A549 treated with GW870086 at 1 μM for 4 hours (cell line): ENCODE data around the gene MMP25. TPM values are rescaled to one million over a fixed set of nuclear protein-coding genes. Genes with fewer than 3 reads are reported as not detected.

Experiments used
- total RNA-seq: library from RNA; stranded (reverse); fragments of 200-300 nt; extraction: Qiagen RNA extraction; gene quantifications from 5 replicates; pipeline ENCODE4 v1.2.3, GENCODE V29; 2022; ENCODE audit warnings: low read depth

MMP25 gene, protein sequence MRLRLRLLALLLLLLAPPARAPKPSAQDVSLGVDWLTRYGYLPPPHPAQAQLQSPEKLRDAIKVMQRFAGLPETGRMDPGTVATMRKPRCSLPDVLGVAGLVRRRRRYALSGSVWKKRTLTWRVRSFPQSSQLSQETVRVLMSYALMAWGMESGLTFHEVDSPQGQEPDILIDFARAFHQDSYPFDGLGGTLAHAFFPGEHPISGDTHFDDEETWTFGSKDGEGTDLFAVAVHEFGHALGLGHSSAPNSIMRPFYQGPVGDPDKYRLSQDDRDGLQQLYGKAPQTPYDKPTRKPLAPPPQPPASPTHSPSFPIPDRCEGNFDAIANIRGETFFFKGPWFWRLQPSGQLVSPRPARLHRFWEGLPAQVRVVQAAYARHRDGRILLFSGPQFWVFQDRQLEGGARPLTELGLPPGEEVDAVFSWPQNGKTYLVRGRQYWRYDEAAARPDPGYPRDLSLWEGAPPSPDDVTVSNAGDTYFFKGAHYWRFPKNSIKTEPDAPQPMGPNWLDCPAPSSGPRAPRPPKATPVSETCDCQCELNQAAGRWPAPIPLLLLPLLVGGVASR
- 0.81 to 1.2 TPM (median 0.90 TPM) in 5 replicates for total RNA-seq

DNA sequence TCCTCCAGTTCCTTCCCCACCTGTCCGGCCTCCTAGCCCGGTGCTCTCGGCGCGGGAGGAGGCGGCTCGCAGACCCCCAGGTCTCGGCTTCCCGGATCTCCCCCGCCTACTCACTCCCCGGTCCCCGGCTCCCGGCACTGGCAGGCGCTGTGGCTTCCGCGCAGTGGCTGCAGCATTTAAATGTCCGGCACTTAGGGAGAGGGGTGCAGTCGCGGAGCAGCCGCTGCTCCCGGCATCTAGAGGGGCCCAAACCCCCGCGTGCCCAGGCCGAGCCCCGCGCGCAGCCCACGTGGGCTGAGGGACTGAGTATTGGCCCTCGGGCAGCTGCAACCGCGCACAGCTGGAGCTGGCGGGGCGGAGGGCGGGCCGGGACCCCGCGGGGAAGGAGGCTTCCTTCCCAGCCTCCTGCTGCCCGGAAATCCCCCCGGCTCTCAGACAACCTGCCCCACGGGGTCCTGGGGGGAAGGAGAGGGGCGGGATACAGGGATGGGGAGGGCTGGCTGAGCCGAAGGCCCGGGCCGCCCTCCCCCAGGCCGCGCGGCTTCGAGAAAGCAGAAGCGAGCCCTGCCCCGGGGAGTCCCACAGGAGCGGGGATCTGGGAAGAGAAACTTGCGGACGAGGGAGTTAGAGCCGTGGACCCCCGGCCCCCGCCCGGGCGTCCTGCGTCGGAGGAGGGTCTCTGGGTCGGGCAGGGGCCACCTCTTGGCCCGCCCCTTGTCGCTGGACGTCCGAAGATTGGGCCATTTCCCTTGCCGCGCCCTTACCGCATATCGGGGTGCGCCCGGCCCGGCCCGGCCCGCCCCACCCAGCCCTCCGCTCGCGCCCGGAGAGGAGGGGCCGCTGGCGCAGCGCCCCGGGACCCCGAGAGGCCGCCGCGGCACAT, at the start of gene MMP25:
Gene MMP25 (plus strand): TSS at position 804 of the 883 bp plus-strand sequence. CDS start 357 bp downstream, outside the sequence.

DNA sequence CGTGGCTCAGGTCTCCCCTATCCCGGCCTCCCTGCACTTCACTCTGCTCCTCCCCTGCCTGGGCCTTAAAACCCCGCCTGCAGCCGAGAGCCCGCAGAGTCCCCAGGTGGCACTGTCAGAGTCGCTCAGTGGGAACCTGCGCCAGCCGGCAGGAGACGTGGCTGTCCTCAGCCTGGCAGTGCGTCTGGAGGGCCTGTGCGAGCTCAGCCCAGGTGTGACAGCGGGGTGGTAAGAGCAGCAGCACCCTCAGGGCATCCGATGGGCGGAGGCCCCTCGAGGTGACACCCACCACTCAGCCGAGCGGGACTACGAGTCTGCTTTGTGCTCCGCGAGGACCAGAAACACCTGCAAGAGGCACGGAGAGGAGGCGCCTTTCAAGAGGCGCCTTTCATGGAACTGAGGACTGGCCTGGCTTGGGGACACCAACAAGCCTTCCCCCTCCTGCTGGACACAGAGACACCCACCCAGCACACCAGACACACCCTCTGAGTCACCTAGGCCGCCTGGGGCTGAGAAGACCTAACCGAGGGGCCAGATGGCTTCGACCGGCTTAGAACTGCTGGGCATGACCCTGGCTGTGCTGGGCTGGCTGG, 33.4 kb upstream of the MMP25 start, which contains the start of gene CLDN9:
Gene CLDN9 (plus strand): TSS at position 96 of the 593 bp plus-strand sequence. CDS start 440 bp downstream, at position 536.

GRCh38 chr16:3017794-3018506, 28.4 kb upstream of the MMP25 start, which contains the start of gene CLDN6:
Gene CLDN6, minus strand, starts transcription at chr16:3018183. Its CDS starts 2,162 bp downstream, at chr16:3016021.

GRCh38 chr16:3020247-3020603, 26.1 kb upstream of the MMP25 start, which contains the start of gene TNFRSF12A:
Gene TNFRSF12A, plus strand, starts transcription at chr16:3020368. Its CDS starts 30 bp downstream, at chr16:3020398.

GRCh38 chr16:3023669-3024478, 22.5 kb upstream of the MMP25 start, which contains the start of the genes HCFC1R1 and THOC6:
Gene HCFC1R1, minus strand, starts transcription at chr16:3023942. Its CDS starts 1 bp downstream, at chr16:3023941.
Gene THOC6, plus strand, starts transcription at chr16:3024035. Its CDS starts 292 bp downstream, at chr16:3024327.

GRCh38 chr16:3036726-3037315, 9.5 kb upstream of the MMP25 start, which contains the start of gene BICDL2:
Gene BICDL2, minus strand, starts transcription at chr16:3036944. Its CDS starts 1,448 bp downstream, at chr16:3035496.

GRCh38 chr16:3065069-3065741, 18.8 kb downstream of the MMP25 start, which contains the start of gene IL32:
Gene IL32, plus strand, starts transcription at chr16:3065640. Its CDS starts 172 bp downstream, at chr16:3065812.

DNA sequence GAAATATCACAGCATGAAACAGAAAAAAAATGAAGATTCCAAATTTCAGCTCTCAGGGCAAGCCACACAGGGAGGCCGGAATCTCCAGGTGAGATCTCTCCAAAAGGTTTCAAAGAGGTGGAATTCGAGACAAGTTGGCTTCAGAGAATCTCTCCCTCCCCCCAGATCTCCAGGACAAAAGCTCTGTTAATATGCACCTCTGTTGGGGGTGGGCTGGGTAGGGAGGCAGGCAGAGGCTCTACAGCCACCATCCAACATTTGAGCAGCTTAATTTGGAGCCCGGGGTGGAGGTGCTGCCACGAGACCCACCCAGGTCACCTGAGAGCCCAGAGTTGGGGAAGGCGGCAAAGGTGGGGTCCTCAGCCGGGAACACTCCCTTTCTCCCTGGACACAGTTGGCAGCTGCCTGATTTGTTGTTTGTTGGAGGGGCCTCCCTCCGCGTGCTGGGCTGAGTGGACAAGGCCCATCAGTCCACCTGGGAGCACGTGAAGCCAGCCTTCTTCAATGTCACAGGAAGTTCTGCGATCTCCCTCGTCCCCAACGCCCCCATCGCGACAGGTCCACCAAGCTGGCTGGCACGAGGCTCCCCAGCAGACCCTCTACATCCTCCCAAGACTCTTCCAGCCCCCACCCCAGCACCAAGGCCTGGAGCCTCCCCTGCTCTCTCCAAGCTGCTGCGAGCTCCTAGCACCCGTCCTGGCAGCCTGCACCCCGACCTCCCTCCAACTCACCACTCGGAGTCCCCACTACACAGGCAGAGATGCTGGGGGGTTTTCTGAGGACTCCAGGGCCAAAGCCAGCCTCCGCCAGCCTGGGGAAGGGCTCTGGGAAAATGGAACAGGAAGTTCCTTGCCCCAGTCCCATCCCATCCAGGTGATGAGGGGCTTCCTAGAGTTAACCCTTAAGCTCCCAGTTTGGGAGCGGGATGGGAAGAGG, 52.4 kb downstream of the MMP25 start, which contains the start of gene ZSCAN10:
Gene ZSCAN10 (minus strand): TSS at position 836 of the 936 bp plus-strand sequence. CDS start 6,357 bp downstream, outside the sequence.

Other genes starting within 250 kb of the MMP25 start
- not detected in 5 replicates for gene PRSS41, start 248.1 kb upstream of the MMP25 start, total RNA-seq
- 0.15 TPM in 1 of 5 replicates, not detected in the others for gene PRSS21, start 229.3 kb upstream of the MMP25 start, total RNA-seq
- 0.61 to 1.3 TPM (median 1.00 TPM) in 5 replicates for gene ZG16B, start 216.3 kb upstream of the MMP25 start, total RNA-seq
- 0.39 to 1.4 TPM (median 1.3 TPM) in 5 replicates for gene PRSS22, start 188.4 kb upstream of the MMP25 start, total RNA-seq
- gene FLYWCH2, start 163.3 kb upstream of the MMP25 start, total RNA-seq: 46.6 to 54.3 TPM (median 52.3 TPM) in 5 replicates
- 19.4 to 31.3 TPM (median 26.1 TPM) in 5 replicates for gene FLYWCH1, start 134.6 kb upstream of the MMP25 start, total RNA-seq
- gene KREMEN2, start 82.3 kb upstream of the MMP25 start, total RNA-seq: 1.3 to 3.0 TPM (median 2.3 TPM) in 5 replicates
- gene PAQR4, start 77.2 kb upstream of the MMP25 start, total RNA-seq: 32.0 to 45.1 TPM (median 41.2 TPM) in 5 replicates
- 65.1 to 89.9 TPM (median 84.9 TPM) in 5 replicates for gene PKMYT1, start 66.1 kb upstream of the MMP25 start, total RNA-seq
- 0.23 to 0.48 TPM (median 0.29 TPM) in 5 replicates for gene CLDN9, start 33.6 kb upstream of the MMP25 start, total RNA-seq
- gene CLDN6, start 28.4 kb upstream of the MMP25 start, total RNA-seq: 0.24 to 0.57 TPM (median 0.48 TPM) in 5 replicates
- gene TNFRSF12A, start 26.2 kb upstream of the MMP25 start, total RNA-seq: 446 to 645 TPM (median 558 TPM) in 5 replicates
- 212 to 248 TPM (median 240 TPM) in 5 replicates for gene HCFC1R1, start 22.6 kb upstream of the MMP25 start, total RNA-seq
- gene THOC6, start 22.5 kb upstream of the MMP25 start, total RNA-seq: 25.3 to 35.1 TPM (median 31.9 TPM) in 5 replicates
- not detected in 5 replicates for gene BICDL2, start 9.6 kb upstream of the MMP25 start, total RNA-seq
- gene IL32, start 19.1 kb downstream of the MMP25 start, total RNA-seq: 21.6 to 35.8 TPM (median 29.8 TPM) in 5 replicates
- 0.33 TPM in 1 of 5 replicates, not detected in the others for gene ZSCAN10, start 52.7 kb downstream of the MMP25 start, total RNA-seq
- gene ZNF205, start 66.0 kb downstream of the MMP25 start, total RNA-seq: 10.8 to 15.4 TPM (median 14.6 TPM) in 5 replicates
- gene ZNF213, start 88.5 kb downstream of the MMP25 start, total RNA-seq: 9.1 to 12.0 TPM (median 11.5 TPM) in 5 replicates
- 0.18 to 0.67 TPM (median 0.35 TPM) in 4 of 5 replicates, not detected in the other for gene OR1F1, start 141.6 kb downstream of the MMP25 start, total RNA-seq
- 7.9 to 8.4 TPM (median 8.2 TPM) in 5 replicates for gene ZNF200, start 188.6 kb downstream of the MMP25 start, total RNA-seq
- gene MEFV, start 210.1 kb downstream of the MMP25 start, total RNA-seq: 0.16 TPM in 1 of 5 replicates, not detected in the others
- gene ZNF263, start 236.9 kb downstream of the MMP25 start, total RNA-seq: 34.5 to 40.6 TPM (median 38.5 TPM) in 5 replicates